ENCODE results near the gene USP17L26.
"Not testable (repeated sequence)": the region's sequence is repeated elsewhere in the genome, so short reads cannot be mapped to it uniquely, and the experiment has no call there.

GRCh38 chr4:9348593-9348992 lies 14.1 kb downstream of the USP17L26 start, which contains the start of gene USP17L28:
- not testable (repeated sequence) for TF ChIP-seq POLR2A (IDR thresholded peaks at IDR 0.05; ENCODE audit: control extremely low read depth in 1 of 2, low read depth in 2 of 2, low read length in 2 of 2); RNF2 (IDR thresholded peaks at IDR 0.05; ENCODE audit: borderline replicate concordance, low read depth, low read length, missing control alignments, poor library complexity, severe bottlenecking)
